ENCODE data around the gene GAS7.

The GAS7 gene

GRCh38 chr17:10055262-10055975 is 143.0 kb downstream of the GAS7 start:
- DNase-seq (ENCODE audit: extremely low read depth in 1 of 2, low read depth in 1 of 2), result no peak

GRCh38 chr17:10053782-10054540 is 144.4 kb downstream of the GAS7 start:
- no peak for DNase-seq (ENCODE audit: extremely low read depth in 1 of 2, low read depth in 1 of 2)

GRCh38 chr17:10052106-10052813 is 146.1 kb downstream of the GAS7 start:
- no peak for DNase-seq (ENCODE audit: extremely low read depth in 1 of 2, low read depth in 1 of 2)

GRCh38 chr17:10051112-10051511 is 147.3 kb downstream of the GAS7 start:
- DNase-seq (ENCODE audit: extremely low read depth in 1 of 2, low read depth in 1 of 2), result no peak

- no peak for DNase-seq (ENCODE audit: extremely low read depth in 1 of 2, low read depth in 1 of 2)
These were observed 147.8 kb downstream of the GAS7 start for GRCh38 chr17:10050597-10051101.

- DNase-seq (ENCODE audit: extremely low read depth in 1 of 2, low read depth in 1 of 2), result no peak
These were observed 149.6 kb downstream of the GAS7 start for GRCh38 chr17:10048629-10049350.

GRCh38 chr17:10046786-10047785 is 151.3 kb downstream of the GAS7 start:
- DNase-seq (ENCODE audit: extremely low read depth in 1 of 2, low read depth in 1 of 2), result no peak

- DNase-seq (ENCODE audit: extremely low read depth in 1 of 2, low read depth in 1 of 2), result no peak
These were observed 152.3 kb downstream of the GAS7 start for GRCh38 chr17:10045871-10046658.

- no peak for DNase-seq (ENCODE audit: extremely low read depth in 1 of 2, low read depth in 1 of 2)
These were observed 155.7 kb downstream of the GAS7 start for GRCh38 chr17:10042589-10043244.

- DNase-seq (ENCODE audit: extremely low read depth in 1 of 2, low read depth in 1 of 2), result no peak
These were observed 156.4 kb downstream of the GAS7 start for GRCh38 chr17:10041916-10042588.

- no peak for DNase-seq (ENCODE audit: extremely low read depth in 1 of 2, low read depth in 1 of 2)
These were observed 157.2 kb downstream of the GAS7 start for GRCh38 chr17:10041287-10041612.

GRCh38 chr17:10036511-10037061 is 161.8 kb downstream of the GAS7 start:
- no peak for DNase-seq (ENCODE audit: extremely low read depth in 1 of 2, low read depth in 1 of 2)

GRCh38 chr17:10035885-10036284 is 162.5 kb downstream of the GAS7 start:
- no peak for DNase-seq (ENCODE audit: extremely low read depth in 1 of 2, low read depth in 1 of 2)

GRCh38 chr17:10034719-10035475 is 163.5 kb downstream of the GAS7 start:
- DNase-seq (ENCODE audit: extremely low read depth in 1 of 2, low read depth in 1 of 2), result no peak

GRCh38 chr17:10033959-10034358 is 164.4 kb downstream of the GAS7 start:
- no peak for DNase-seq (ENCODE audit: extremely low read depth in 1 of 2, low read depth in 1 of 2)

GRCh38 chr17:10033449-10033848 is 165.0 kb downstream of the GAS7 start:
- no peak for DNase-seq (ENCODE audit: extremely low read depth in 1 of 2, low read depth in 1 of 2)
